Skin epidermis (tissue), 12 donors: ENCODE measurements around the gene FBXO22.

Source experiments
- H3K27ac ChIP-seq, 21 experiments: fragments of 200-600 bp; sonication (generic) in 11 of 21; one replicate each; pipeline ENCODE4 v1.5.0; 2020; ENCODE audit warnings: mild to moderate bottlenecking in 3 of 21, inconsistent platforms in 2 of 21, moderate library complexity in 2 of 21
- H3K4me3 ChIP-seq, 7 experiments: fragments of 200-600 bp; sonication (generic) in 2 of 7; one replicate each; pipeline ENCODE4 v1.5.0; 2020; ENCODE audit warnings: inconsistent platforms in 2 of 7, mild to moderate bottlenecking in 2 of 7, moderate library complexity in 1 of 7

Gene FBXO22

DNA sequence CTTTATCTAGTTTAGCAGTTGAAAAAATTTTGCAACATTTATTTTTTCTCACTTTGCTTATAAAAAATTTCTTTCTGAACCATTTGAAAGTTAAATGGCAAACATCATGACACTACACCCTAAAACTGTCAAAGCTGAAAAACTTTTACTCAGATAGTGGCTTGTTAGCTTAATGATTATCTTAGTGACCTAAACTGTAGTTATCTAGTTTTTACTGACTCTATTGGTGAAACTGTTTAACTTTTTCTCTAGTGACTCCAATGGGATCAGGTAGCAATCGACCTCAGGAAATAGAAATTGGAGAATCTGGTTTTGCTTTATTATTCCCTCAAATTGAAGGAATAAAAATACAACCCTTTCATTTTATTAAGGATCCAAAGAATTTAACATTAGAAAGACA is 13.3 kb downstream of the FBXO22 start:
- H3K27ac ChIP-seq = no peak overlapping the region
- no peak overlapping the region for H3K4me3 ChIP-seq

- H3K4me3 ChIP-seq = no peak overlapping the region
- H3K27ac ChIP-seq = no peak overlapping the region
Measured at GRCh38 chr15:75918135-75918534, 14.5 kb downstream of the FBXO22 start.

DNA sequence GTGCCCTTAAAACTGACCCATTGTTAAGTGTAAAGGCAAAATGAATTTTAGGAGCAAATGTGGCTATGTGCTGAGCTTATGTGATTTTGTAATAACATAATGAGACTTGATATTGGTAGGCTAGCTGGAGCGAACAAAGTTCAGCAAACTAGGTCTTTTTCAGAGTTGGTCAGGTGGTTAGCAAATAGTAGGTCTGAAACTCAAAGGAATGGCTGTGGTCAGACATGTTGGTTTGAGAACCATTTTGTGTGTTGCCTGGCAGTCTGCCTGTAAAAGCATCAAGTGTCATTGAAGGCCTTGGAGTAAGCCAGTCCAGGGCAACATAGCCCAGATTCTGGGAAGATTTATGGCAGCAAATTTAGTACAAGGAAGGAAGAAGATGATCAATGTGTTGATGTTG is 16.4 kb downstream of the FBXO22 start:
- H3K4me3 ChIP-seq = no peak overlapping the region
- no peak overlapping the region for H3K27ac ChIP-seq

- no peak overlapping the region for H3K27ac ChIP-seq
- no peak overlapping the region for H3K4me3 ChIP-seq
Measured at GRCh38 chr15:75921732-75922703, 18.3 kb downstream of the FBXO22 start.

- Histone ChIP-seq H3K27ac (no peak overlapping the region), H3K4me3 (no peak overlapping the region)
Measured at GRCh38 chr15:75923756-75924155, 20.1 kb downstream of the FBXO22 start.

- H3K4me3 ChIP-seq = no peak overlapping the region
- H3K27ac ChIP-seq = no peak overlapping the region
Measured at GRCh38 chr15:75924576-75924975, 20.9 kb downstream of the FBXO22 start.

DNA sequence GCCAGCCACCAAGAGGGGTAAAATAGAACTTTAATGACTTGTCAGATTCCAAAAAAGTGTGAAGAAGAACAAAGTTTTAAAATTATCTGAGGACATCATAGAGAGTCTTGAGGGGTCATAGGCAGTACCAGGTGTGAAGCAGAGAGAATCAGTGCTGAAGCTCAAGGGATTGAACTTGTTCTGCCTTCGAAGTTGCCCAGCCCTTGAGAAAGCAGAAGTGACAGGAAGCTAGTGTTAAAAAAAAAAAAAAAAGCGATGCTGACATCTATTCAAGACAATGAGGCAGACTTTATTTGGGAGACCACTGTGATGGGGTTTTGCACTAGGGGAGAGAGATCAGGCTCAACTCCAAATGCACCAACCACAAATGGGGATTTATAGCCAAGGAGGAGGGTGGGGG is 21.8 kb downstream of the FBXO22 start:
- Histone ChIP-seq H3K27ac (no peak overlapping the region), H3K4me3 (no peak overlapping the region)

- Histone ChIP-seq H3K4me3 (no peak overlapping the region), H3K27ac (no peak overlapping the region)
Measured at GRCh38 chr15:75926931-75927330, 23.3 kb downstream of the FBXO22 start.

- Histone ChIP-seq H3K4me3 (no peak overlapping the region), H3K27ac (no peak overlapping the region)
Measured at GRCh38 chr15:75927601-75928000, 23.9 kb downstream of the FBXO22 start.

- H3K4me3 ChIP-seq = no peak overlapping the region
- no peak overlapping the region for H3K27ac ChIP-seq
Measured at GRCh38 chr15:75928680-75929608, 25.3 kb downstream of the FBXO22 start.

DNA sequence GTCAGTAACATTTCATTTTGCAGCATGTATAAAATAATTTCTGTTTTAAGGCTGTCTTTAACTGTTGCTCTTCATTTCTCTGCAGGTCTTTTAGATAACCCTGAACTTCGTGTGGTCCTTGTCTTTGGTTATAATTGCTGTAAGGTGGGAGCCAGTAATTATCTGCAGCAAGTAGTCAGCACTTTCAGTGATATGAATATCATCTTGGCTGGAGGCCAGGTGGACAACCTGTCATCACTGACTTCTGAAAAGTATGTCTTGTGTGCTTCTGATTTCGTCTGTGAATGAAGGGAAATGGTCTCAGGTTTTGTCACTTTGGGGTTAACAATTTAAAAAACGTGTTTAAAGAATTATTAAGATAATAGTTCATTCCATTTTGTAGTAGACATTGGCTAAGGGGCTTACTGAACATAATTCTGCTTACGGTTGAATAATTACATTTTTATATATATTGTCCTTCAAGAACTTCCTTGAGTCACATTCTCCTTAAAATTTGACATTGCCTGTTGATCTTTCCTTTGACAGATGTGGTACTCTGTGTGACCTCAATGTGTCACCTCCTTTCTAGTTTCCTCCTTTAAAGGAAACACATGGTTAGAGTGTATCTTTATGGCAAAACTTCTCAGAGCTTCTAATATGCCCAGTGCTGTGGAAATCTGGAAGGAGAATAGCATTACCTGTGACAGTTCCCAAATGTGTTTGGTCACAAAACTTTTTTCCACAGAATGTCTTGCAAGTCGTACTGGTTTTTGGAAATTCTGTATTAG is 26.3 kb downstream of the FBXO22 start:
- no peak overlapping the region for H3K27ac ChIP-seq
- H3K4me3 ChIP-seq = no peak overlapping the region

GRCh38 chr15:75930866-75931265 is 27.2 kb downstream of the FBXO22 start:
- H3K4me3 ChIP-seq = no peak overlapping the region
- no peak overlapping the region for H3K27ac ChIP-seq

DNA sequence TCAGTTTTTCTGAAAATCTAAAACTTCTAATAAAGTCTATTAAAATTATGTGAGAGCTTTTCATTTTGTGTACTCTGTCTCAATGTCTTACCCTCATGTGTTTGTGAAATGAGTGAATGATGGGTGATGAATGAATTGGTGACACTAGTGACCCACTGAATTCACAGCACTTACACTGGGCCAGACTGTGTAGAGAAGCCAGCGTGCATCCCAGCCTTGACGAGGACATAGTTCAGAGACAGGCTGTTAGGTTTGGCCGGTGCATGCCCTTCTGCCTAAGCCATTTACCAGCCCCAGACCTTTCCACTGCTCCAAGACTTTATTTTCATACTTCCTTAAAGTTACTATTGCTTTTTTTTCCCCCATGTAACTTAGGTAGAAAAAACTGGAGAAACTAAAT is 38.8 kb downstream of the FBXO22 start:
- H3K27ac ChIP-seq = no peak overlapping the region
- H3K4me3 ChIP-seq = no peak overlapping the region

GRCh38 chr15:75943246-75943645 is 39.6 kb downstream of the FBXO22 start:
- H3K27ac ChIP-seq = no peak overlapping the region
- no peak overlapping the region for H3K4me3 ChIP-seq

GRCh38 chr15:75943713-75944215 is 40.1 kb downstream of the FBXO22 start:
- no peak overlapping the region for H3K4me3 ChIP-seq
- H3K27ac ChIP-seq = no peak overlapping the region

DNA sequence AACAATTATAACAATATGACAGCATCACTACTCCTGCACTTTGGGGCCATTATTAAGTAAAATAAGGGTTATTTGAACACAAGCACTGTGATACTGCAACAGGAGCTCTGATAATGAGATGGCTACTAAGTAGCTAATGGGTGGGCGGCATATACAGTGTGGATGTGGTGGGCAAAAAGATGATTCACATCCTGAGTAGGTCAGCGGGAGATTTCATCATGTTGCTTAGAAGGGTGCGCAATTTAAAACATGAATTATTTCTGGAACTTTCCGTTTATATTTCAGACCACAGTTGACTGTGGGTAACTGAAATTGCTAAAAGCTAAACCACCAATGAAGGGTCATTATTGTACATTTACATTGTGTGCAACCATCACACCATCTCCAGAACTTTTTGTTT is 42.3 kb downstream of the FBXO22 start:
- Histone ChIP-seq H3K4me3 (no peak overlapping the region), H3K27ac (no peak overlapping the region)

DNA sequence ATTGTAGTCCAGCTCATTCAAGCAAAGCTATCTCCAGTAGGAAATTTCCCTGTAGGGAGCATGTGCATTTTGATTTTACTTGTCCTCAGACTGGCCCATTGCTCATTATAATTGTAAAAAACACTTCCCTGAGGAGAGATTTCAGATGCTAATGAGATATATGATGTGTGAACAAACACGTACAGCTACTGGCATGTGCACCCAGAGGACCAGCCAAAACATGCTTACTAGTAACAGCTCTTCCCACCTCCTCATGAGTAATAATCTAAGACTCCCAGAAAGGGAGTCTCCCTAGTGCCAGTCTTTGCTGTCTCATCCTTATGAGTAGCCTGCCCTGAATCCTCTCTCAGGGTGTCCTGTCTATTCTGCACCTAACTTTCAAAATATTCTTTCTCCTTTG is 43.4 kb downstream of the FBXO22 start:
- no peak overlapping the region for H3K27ac ChIP-seq
- H3K4me3 ChIP-seq = no peak overlapping the region

DNA sequence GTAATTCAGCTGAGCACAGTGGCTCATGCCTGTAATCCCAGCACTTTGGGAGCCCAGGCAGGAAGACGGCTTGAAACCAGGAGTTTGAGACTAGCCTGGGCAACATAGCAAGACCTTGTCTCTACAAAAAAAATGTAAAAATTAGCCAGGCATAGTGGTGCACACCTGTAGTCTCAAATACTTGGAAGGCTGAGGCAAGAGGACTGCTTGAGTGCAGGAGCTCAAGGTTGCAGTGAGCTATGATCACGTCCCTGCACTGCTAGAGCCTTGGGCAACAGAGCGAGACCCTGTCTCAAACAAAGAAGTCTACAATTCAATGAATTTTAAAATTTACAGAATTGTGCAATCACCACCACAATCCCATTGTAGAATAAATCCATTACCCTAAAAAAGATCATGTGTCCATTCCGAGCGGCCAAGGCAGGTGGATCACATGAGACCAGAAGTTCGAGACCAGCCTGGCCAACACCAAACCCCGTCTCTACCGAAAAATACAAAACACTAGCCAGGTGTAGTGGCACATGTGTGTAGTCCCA is 45.2 kb downstream of the FBXO22 start:
- Histone ChIP-seq H3K4me3 (no peak overlapping the region), H3K27ac (no peak overlapping the region)

GRCh38 chr15:75952525-75952924 is 48.8 kb downstream of the FBXO22 start:
- no peak overlapping the region for H3K27ac ChIP-seq
- no peak overlapping the region for H3K4me3 ChIP-seq

DNA sequence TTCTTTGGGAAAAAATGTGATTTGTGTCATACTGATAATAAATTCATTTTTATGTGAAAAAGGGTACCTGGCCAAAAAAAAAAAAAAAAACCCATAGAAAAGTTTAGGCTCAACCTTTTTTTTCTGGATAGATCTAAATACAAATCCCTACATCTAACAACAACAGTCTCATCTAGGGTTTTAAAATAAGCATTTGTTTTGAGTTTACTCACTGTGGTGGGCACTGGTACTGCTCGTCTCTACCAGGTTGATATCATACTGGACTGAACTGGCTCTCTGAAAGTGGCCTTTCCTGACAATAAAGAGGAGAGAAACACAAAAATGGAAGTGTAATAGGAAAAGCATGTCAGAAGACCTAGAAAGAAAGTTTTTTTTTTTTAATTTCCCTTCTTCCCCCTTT is 52.0 kb downstream of the FBXO22 start:
- no peak overlapping the region for H3K4me3 ChIP-seq
- no peak overlapping the region for H3K27ac ChIP-seq
